HCT116 (cell line): Measurements from ENCODE around the gene ARMC2. TPM values are rescaled to one million over a fixed set of nuclear protein-coding genes. Genes with fewer than 3 reads are reported as not detected.

Experiments
- ATAC-seq: fragments of 200-7000 bp; cut with Tn5 transposase; 2 replicates; pipeline ENCODE4 v1.9.1; 2020; ENCODE audit warnings: mild to moderate bottlenecking, moderate library complexity
- BruUV-seq: library from RNA; stranded (reverse); fragments of 400-500 nt; replicated peaks from 2 replicates; lab custom pipeline; 2021; lab: Mats Ljungman, UMichigan
- CTCF ChIA-PET: fragments of 300-600 bp; sonication (Branson Sonifier 250); formaldehyde crosslinking; loops from one replicate; lab custom pipeline; 2021; ENCODE audit warnings: antibody characterized with exemption; lab: Charles Lee
- POLR2A ChIA-PET: fragments of 300-600, 350-600 bp; sonication (Branson Sonifier 250); formaldehyde crosslinking; loops from one replicate; lab custom pipeline; 2021; ENCODE audit warnings: antibody characterized with exemption; lab: Charles Lee
- RAD21 ChIA-PET, 2 experiments: fragments of 300-600 bp; sonication (Branson Sonifier 250); formaldehyde crosslinking; loops; one replicate each; lab custom pipeline; 2023; ENCODE audit warnings: low total read pairs in 2 of 2; ENCODE audit not compliant: uncharacterized antibody in 2 of 2, unreplicated experiment in 2 of 2, low non-redundant PET in 1 of 2; lab: Charles Lee
- DNase-seq: peaks from one replicate; pipeline ENCODE4 v3.0.0-alpha.2; 2010; ENCODE audit warnings: low read depth, low spot score
- H2AFZ ChIP-seq: fragments of 200-600 bp; shearing (Covaris generic), sonication (generic); 2 replicates; pipeline ENCODE4 v1.6.1; 2017; ENCODE audit warnings: low read depth, mixed run types, mixed read lengths, antibody characterized with exemption, low read length; ENCODE audit not compliant: poor library complexity, severe bottlenecking
- H3K27ac ChIP-seq: 2 replicates; pipeline ENCODE4 v1.5.1; 2012; ENCODE audit warnings: low read depth, low read length
- H3K27me3 ChIP-seq: fragments of 200-600 bp; sonication (generic); 2 replicates; pipeline ENCODE4 v1.6.1; 2016; ENCODE audit warnings: mixed run types, low read length, mixed read lengths; ENCODE audit not compliant: insufficient read depth
- H3K36me3 ChIP-seq, 2 experiments: fragments of 200-500 bp in 1 of 2; fragments of 200-600 bp in 1 of 2; sonication (Bioruptor generic) in 1 of 2; sonication (generic) in 1 of 2; 2 replicates each; pipeline versions ENCODE4 v1.5.1 to v1.6.1; 2014 to 2016; ENCODE audit warnings: low read length in 2 of 2, inconsistent platforms in 1 of 2, mixed read lengths in 1 of 2, mixed run types in 1 of 2; ENCODE audit not compliant: insufficient read depth in 2 of 2, control insufficient read depth in 1 of 2
- H3K4me1 ChIP-seq, 2 experiments: fragments of 200-600 bp in 1 of 2; sonication (generic) in 1 of 2; 2 replicates each; pipeline versions ENCODE4 v1.5.1 to v1.6.1; 2012 to 2017; ENCODE audit warnings: low read length in 2 of 2, inconsistent platforms in 1 of 2, mild to moderate bottlenecking in 1 of 2, mixed read lengths in 1 of 2, mixed run types in 1 of 2, moderate library complexity in 1 of 2; ENCODE audit not compliant: insufficient read depth in 2 of 2, control insufficient read depth in 1 of 2
- H3K4me2 ChIP-seq: fragments of 200-600 bp; sonication (generic); 2 replicates; pipeline ENCODE4 v1.6.1; 2017; ENCODE audit warnings: mixed run types, low read length, mixed read lengths
- H3K4me3 ChIP-seq, 2 experiments: fragments of 200-600 bp in 1 of 2; sonication (generic) in 1 of 2; replicated peaks in 1 of 2; 2 replicates each; pipeline ENCODE4 v1.5.1; 2011 to 2016; ENCODE audit warnings: low read length in 2 of 2, control low read depth in 1 of 2, low read depth in 1 of 2, mild to moderate bottlenecking in 1 of 2, mixed read lengths in 1 of 2, mixed run types in 1 of 2
- H3K79me2 ChIP-seq: fragments of 200-600 bp; sonication (generic); 2 replicates; pipeline ENCODE4 v1.6.1; 2017; ENCODE audit warnings: mild to moderate bottlenecking, mixed run types, low read length, moderate library complexity, mixed read lengths; ENCODE audit not compliant: insufficient read depth
- H3K9ac ChIP-seq: fragments of 200-600 bp; sonication (generic); 2 replicates; pipeline ENCODE4 v1.6.1; 2016; ENCODE audit warnings: low read length, mixed read lengths
- H3K9me2 ChIP-seq: fragments of 200-600 bp; sonication (generic), shearing (Covaris generic); 2 replicates; pipeline ENCODE4 v1.6.1; 2017; ENCODE audit warnings: mixed run types, mild to moderate bottlenecking, moderate library complexity; ENCODE audit not compliant: insufficient read depth
- H3K9me3 ChIP-seq, 2 experiments: fragments of 200-500 bp in 1 of 2; fragments of 200-600 bp in 1 of 2; sonication (Bioruptor generic) in 1 of 2; sonication (generic) in 1 of 2; 2 replicates each; pipeline ENCODE4 v1.6.1; 2014 to 2017; ENCODE audit warnings: low read length in 2 of 2, mixed read lengths in 2 of 2, inconsistent platforms in 1 of 2, low read depth in 1 of 2, mild to moderate bottlenecking in 1 of 2, mixed run types in 1 of 2, moderate library complexity in 1 of 2; ENCODE audit not compliant: control insufficient read depth in 1 of 2, insufficient read depth in 1 of 2
- H4K20me1 ChIP-seq: fragments of 200-600 bp; sonication (generic), shearing (Covaris generic); 2 replicates; pipeline ENCODE4 v1.6.1; 2017; ENCODE audit warnings: mixed run types, mild to moderate bottlenecking, moderate library complexity; ENCODE audit not compliant: insufficient read depth
- CEBPB ChIP-seq: IDR thresholded peaks from 2 replicates; pipeline ENCODE4 v1.6.1; 2012; ENCODE audit warnings: low read depth
- CTCF ChIP-seq, 3 experiments: fragments of 200-600 bp in 1 of 3; sonication (generic) in 1 of 3; IDR thresholded peaks in 2 of 3; conservative IDR thresholded peaks in 1 of 3; 2 replicates each; pipeline ENCODE4 v1.5.1; 2012 to 2017; ENCODE audit warnings: low read depth in 2 of 3, low read length in 2 of 3, antibody characterized with exemption in 1 of 3, borderline replicate concordance in 1 of 3, control low read depth in 1 of 3, mild to moderate bottlenecking in 1 of 3, mixed read lengths in 1 of 3, mixed run types in 1 of 3, moderate library complexity in 1 of 3; ENCODE audit not compliant: insufficient read depth in 1 of 3
- EGR1 ChIP-seq: IDR thresholded peaks from 2 replicates; pipeline ENCODE4 v1.6.1; 2012; ENCODE audit warnings: low read depth
- ELF1 ChIP-seq: IDR thresholded peaks from 2 replicates; pipeline ENCODE4 v1.6.1; 2012; ENCODE audit warnings: low read depth, borderline replicate concordance
- EZH2 ChIP-seq: fragments of 200-600 bp; sonication (generic); IDR thresholded peaks from 2 replicates; pipeline ENCODE4 v1.6.1; 2017; ENCODE audit warnings: antibody characterized with exemption, mixed run types
- EZH2phosphoT487 ChIP-seq: fragments of 200-600 bp; IDR thresholded peaks from 2 replicates; pipeline ENCODE4 v1.6.1; 2018; ENCODE audit warnings: antibody characterized with exemption, borderline replicate concordance
- FOSL1 ChIP-seq: IDR thresholded peaks from 2 replicates; pipeline ENCODE4 v1.6.1; 2012; ENCODE audit warnings: low read depth
- JUND ChIP-seq: IDR thresholded peaks from 2 replicates; pipeline ENCODE4 v1.6.1; 2012
- POLR2A ChIP-seq: IDR thresholded peaks from 2 replicates; pipeline ENCODE4 v1.7.0; 2011; ENCODE audit warnings: borderline replicate concordance; ENCODE audit not compliant: insufficient read depth, insufficient read length; ENCODE audit errors: extremely low read depth
- RAD21 ChIP-seq: IDR thresholded peaks from 2 replicates; pipeline ENCODE4 v1.6.1; 2012; ENCODE audit warnings: low read depth, mild to moderate bottlenecking
- SIN3A ChIP-seq: IDR thresholded peaks from 2 replicates; pipeline ENCODE4 v1.6.1; 2012; ENCODE audit warnings: low read depth
- SP1 ChIP-seq: IDR thresholded peaks from 2 replicates; pipeline ENCODE4 v1.6.1; 2012; ENCODE audit warnings: low read depth
- SRF ChIP-seq: IDR thresholded peaks from 2 replicates; pipeline ENCODE4 v1.6.1; 2012; ENCODE audit warnings: low read depth
- YY1 ChIP-seq: IDR thresholded peaks from 2 replicates; pipeline ENCODE4 v1.6.1; 2011; ENCODE audit warnings: low read length, low read depth, moderate library complexity, mild to moderate bottlenecking; ENCODE audit not compliant: insufficient replicate concordance; ENCODE audit errors: extremely low read depth
- ZFX ChIP-seq: fragments of 450-650 bp; IDR thresholded peaks from 2 replicates; pipeline ENCODE4 v1.6.1; 2017
- ZNF274 ChIP-seq: fragments of 200-500 bp; sonication (Bioruptor generic); IDR thresholded peaks from 2 replicates; pipeline ENCODE4 v1.6.1; 2014; ENCODE audit warnings: mild to moderate bottlenecking, low read depth, low read length, inconsistent platforms
- intact Hi-C: fragments of 100-400 bp; cut with micrococcal nuclease; formaldehyde crosslinking; loops from 2 replicates; pipeline ENCODE4 v1.10.0; 2022
- total RNA-seq: library from RNA; stranded (reverse); gene quantifications from one replicate; pipeline ENCODE4 v1.2.1, GENCODE V29; 2021; ENCODE audit not compliant: unreplicated experiment
- TF ChIP-seq, protein P1 (sequence below): IDR thresholded peaks from 2 replicates; pipeline ENCODE4 v1.6.1; 2012; ENCODE audit warnings: low read depth
- TF ChIP-seq, protein P2 (sequence below): IDR thresholded peaks from 2 replicates; pipeline ENCODE4 v1.6.1; 2012

ARMC2 gene
- total RNA-seq, 1 experiment from 2014 or later: 3.6 TPM

GRCh38 chr6:108969776-108970175, 121.6 kb downstream of the ARMC2 start:
- no peak for DNase-seq
- Histone ChIP-seq H3K36me3 (no peaks in the 10 kb centered on the region), H4K20me1 (no peaks in the 10 kb centered on the region), H3K4me3 (no peak overlapping the region), H2AFZ (no peak overlapping the region), H3K4me2 (no peak overlapping the region), H3K27ac (no peak overlapping the region), H3K9ac (no peak overlapping the region), H3K4me1 (peaks cover 5 to 12% of the 10 kb centered on the region in 2 experiments; a peak in 2 of 4 replicates), H3K27me3 (no peaks in the 10 kb centered on the region), H3K79me2 (no peaks in the 10 kb centered on the region), H3K9me2 (no peaks in the 10 kb centered on the region), H3K9me3 (no peaks in the 10 kb centered on the region)
- ChIA-PET POLR2A (no interaction called here), RAD21 (no interaction called here), CTCF (no interaction called here)
- no TSS peak for BruUV-seq
- no peak for TF ChIP-seq JUND
- no peak for TF ChIP-seq ZNF274
- no peak for TF ChIP-seq ELF1
- no peak for TF ChIP-seq EZH2
- TF ChIP-seq ZFX: no peak
- TF ChIP-seq POLR2A: no peak
- TF ChIP-seq CEBPB: no peak
- TF ChIP-seq RAD21: no peak
- TF ChIP-seq, protein P1, sequence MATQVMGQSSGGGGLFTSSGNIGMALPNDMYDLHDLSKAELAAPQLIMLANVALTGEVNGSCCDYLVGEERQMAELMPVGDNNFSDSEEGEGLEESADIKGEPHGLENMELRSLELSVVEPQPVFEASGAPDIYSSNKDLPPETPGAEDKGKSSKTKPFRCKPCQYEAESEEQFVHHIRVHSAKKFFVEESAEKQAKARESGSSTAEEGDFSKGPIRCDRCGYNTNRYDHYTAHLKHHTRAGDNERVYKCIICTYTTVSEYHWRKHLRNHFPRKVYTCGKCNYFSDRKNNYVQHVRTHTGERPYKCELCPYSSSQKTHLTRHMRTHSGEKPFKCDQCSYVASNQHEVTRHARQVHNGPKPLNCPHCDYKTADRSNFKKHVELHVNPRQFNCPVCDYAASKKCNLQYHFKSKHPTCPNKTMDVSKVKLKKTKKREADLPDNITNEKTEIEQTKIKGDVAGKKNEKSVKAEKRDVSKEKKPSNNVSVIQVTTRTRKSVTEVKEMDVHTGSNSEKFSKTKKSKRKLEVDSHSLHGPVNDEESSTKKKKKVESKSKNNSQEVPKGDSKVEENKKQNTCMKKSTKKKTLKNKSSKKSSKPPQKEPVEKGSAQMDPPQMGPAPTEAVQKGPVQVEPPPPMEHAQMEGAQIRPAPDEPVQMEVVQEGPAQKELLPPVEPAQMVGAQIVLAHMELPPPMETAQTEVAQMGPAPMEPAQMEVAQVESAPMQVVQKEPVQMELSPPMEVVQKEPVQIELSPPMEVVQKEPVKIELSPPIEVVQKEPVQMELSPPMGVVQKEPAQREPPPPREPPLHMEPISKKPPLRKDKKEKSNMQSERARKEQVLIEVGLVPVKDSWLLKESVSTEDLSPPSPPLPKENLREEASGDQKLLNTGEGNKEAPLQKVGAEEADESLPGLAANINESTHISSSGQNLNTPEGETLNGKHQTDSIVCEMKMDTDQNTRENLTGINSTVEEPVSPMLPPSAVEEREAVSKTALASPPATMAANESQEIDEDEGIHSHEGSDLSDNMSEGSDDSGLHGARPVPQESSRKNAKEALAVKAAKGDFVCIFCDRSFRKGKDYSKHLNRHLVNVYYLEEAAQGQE: no peak
- TF ChIP-seq, protein P2, sequence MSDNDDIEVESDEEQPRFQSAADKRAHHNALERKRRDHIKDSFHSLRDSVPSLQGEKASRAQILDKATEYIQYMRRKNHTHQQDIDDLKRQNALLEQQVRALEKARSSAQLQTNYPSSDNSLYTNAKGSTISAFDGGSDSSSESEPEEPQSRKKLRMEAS: no peak
- TF ChIP-seq SRF: no peak
- no peak for TF ChIP-seq EZH2phosphoT487
- no peak for TF ChIP-seq CTCF (IDR thresholded peaks at IDR 0.05 in 2 of 3, conservative IDR thresholded peaks at IDR 0.05 in 1 of 3; ENCODE audit: borderline replicate concordance in 1 of 3, insufficient read depth in 1 of 3, low read depth in 2 of 3, low read length in 2 of 3)
- no peak for TF ChIP-seq FOSL1
- no peak for TF ChIP-seq SIN3A
- TF ChIP-seq EGR1: no peak
- TF ChIP-seq SP1: no peak
- no peak for TF ChIP-seq YY1
- no peak for ATAC-seq
- intact Hi-C loops: no loop called here
